Neural progenitor cell (in vitro differentiated cells): Measurements from ENCODE around the gene BPIFB4. TPM values are rescaled to one million over a fixed set of nuclear protein-coding genes. Genes with fewer than 3 reads are reported as not detected.
A peak's percentile ranks its signal among the peaks of the same experiment; 100 is the strongest.

Experiments used
- DNase-seq: peaks from one replicate; pipeline ENCODE4 v3.0.0-alpha.2; 2016; ENCODE audit warnings: low spot score
- H2AFZ ChIP-seq: fragments of 200-600 bp; sonication (generic); replicated peaks from 2 replicates; pipeline ENCODE4 v1.6.1; 2016; ENCODE audit warnings: antibody characterized with exemption
- H3F3A ChIP-seq: fragments of 200-600 bp; sonication (generic); 2 replicates; pipeline ENCODE4 v1.6.1; 2016; ENCODE audit warnings: antibody characterized with exemption, low read depth
- H3K27ac ChIP-seq: fragments of 200-600 bp; sonication (generic); 2 replicates; pipeline ENCODE4 v1.5.1; 2016; ENCODE audit warnings: mild to moderate bottlenecking
- H3K27me3 ChIP-seq: fragments of 200-600 bp; sonication (generic); 2 replicates; pipeline ENCODE4 v1.6.1; 2016; ENCODE audit warnings: mild to moderate bottlenecking, moderate library complexity
- H3K36me3 ChIP-seq: fragments of 200-600 bp; sonication (generic); 2 replicates; pipeline ENCODE4 v1.5.1; 2016
- H3K4me1 ChIP-seq: fragments of 200-600 bp; sonication (generic); 2 replicates; pipeline ENCODE4 v1.6.1; 2016; ENCODE audit warnings: mixed run types
- H3K4me2 ChIP-seq: fragments of 200-600 bp; sonication (generic); 2 replicates; pipeline ENCODE4 v1.6.1; 2016
- H3K4me3 ChIP-seq: fragments of 200-600 bp; sonication (generic); 2 replicates; pipeline ENCODE4 v1.5.1; 2016
- H3K79me2 ChIP-seq: fragments of 200-600 bp; sonication (generic); 2 replicates; pipeline ENCODE4 v1.6.1; 2016; ENCODE audit warnings: low read depth
- H3K9ac ChIP-seq: fragments of 200-600 bp; sonication (generic); 2 replicates; pipeline ENCODE4 v1.6.1; 2016
- H3K9me3 ChIP-seq: fragments of 200-600 bp; sonication (generic); 2 replicates; pipeline ENCODE4 v1.5.1; 2016; ENCODE audit warnings: low read depth
- H4K20me1 ChIP-seq: fragments of 200-600 bp; sonication (generic); 2 replicates; pipeline ENCODE4 v1.6.1; 2016; ENCODE audit warnings: low read depth
- H3K27ac Mint-ChIP-seq: 3 replicates; pipeline ENCODE4 v1.8.0; 2021; ENCODE audit warnings: mixed read lengths
- H3K27me3 Mint-ChIP-seq: 2 replicates; pipeline ENCODE4 v1.8.0; 2022; ENCODE audit warnings: low read depth, mild to moderate bottlenecking, inconsistent platforms, moderate library complexity, mixed read lengths; ENCODE audit not compliant: insufficient read depth
- H3K36me3 Mint-ChIP-seq: 3 replicates; pipeline ENCODE4 v1.8.0; 2021; ENCODE audit warnings: mixed read lengths
- H3K4me1 Mint-ChIP-seq: 3 replicates; pipeline ENCODE4 v1.8.0; 2021; ENCODE audit warnings: mixed read lengths
- H3K4me3 Mint-ChIP-seq: 3 replicates; pipeline ENCODE4 v1.8.0; 2021; ENCODE audit warnings: mild to moderate bottlenecking, moderate library complexity, mixed read lengths
- H3K9me3 Mint-ChIP-seq: 3 replicates; pipeline ENCODE4 v1.8.0; 2020; ENCODE audit warnings: mixed read lengths
- EZH2 ChIP-seq: fragments of 200-600 bp; sonication (generic); IDR thresholded peaks from 2 replicates; pipeline ENCODE4 v1.6.1; 2017; ENCODE audit warnings: antibody characterized with exemption, mild to moderate bottlenecking, moderate library complexity
- EZH2phosphoT487 ChIP-seq: fragments of 200-600 bp; sonication (generic); IDR thresholded peaks from 2 replicates; pipeline ENCODE4 v1.6.1; 2017; ENCODE audit warnings: antibody characterized with exemption
- total RNA-seq: library from RNA; depleted of rRNA; stranded (reverse); fragments of >200 nt; gene quantifications from 2 replicates; pipeline ENCODE4 v1.2.3, GENCODE V29; 2015; ENCODE audit warnings: low replicate concordance
- TF ChIP-seq, protein P1 (sequence below): fragments of 200-600 bp; sonication (generic); IDR thresholded peaks from 2 replicates; pipeline ENCODE4 v1.5.1; 2017; ENCODE audit warnings: antibody characterized with exemption, mild to moderate bottlenecking

The BPIFB4 gene
- total RNA-seq, 1 donor from 2014 or later: not detected

DNA sequence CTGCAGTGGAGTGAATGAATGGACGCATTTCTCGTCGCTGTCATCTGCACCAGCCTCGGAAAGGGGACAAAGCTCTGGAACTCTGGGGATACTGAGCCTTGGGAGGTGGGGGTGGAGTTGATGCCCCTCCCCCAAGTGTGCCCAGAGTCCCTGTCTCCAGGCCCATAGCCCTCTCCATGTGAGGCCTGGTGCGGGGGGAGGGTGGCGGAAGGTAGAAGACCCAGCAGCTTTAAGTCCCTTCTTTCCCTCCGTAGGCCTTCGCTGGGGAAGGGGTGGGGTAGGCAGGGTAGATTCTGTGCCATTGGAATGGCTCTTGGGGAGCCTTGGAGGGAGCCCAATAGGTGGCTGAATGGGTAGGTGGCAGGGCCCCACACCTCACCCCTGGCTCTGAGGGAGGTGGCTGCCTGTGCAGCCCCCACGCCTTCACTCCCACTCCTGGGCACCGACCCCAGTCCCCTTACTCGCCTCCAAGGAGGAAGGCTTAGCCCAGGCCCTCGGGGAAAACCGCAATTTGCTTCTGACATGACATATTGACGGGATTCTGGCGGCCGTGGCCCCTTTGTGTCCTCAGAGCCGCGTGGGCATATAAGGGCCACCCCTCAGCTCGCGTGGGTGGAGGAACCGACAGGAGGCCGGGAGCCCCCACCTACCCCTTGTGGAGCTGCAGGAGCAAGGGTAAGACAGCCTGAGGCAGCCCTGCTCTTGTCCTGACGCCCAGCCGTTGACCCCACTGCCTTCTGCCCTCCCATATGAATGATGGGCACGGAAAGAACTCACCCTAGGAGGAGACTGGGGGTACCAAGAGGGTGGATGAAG, 25.9 kb upstream of the BPIFB4 start, which contains the start of gene BPIFB3:
TSS of gene BPIFB3 (plus strand) at position 613 of the 816 bp plus-strand sequence. CDS start 1,533 bp downstream, outside the sequence.
- Histone ChIP-seq H3K4me1 (peaks cover 4% of the 10 kb centered on the region), H2AFZ (peak within 1 kb of the TSS; percentile 38), H3K4me3 (no peak within 1 kb of the TSS), H3K27me3 (no peaks in the 10 kb centered on the region), H4K20me1 (no peaks in the 10 kb centered on the region), H3F3A (no peaks in the 10 kb centered on the region), H3K9ac (no peak within 1 kb of the TSS), H3K4me2 (no peak within 1 kb of the TSS), H3K9me3 (no peaks in the 10 kb centered on the region), H3K79me2 (no peaks in the 10 kb centered on the region), H3K27ac (no peak within 1 kb of the TSS), H3K36me3 (no peaks in the 10 kb centered on the region)
- peak within 1 kb of the TSS; percentile 28 for H3K4me3 Mint-ChIP-seq
- TF ChIP-seq, protein P1, sequence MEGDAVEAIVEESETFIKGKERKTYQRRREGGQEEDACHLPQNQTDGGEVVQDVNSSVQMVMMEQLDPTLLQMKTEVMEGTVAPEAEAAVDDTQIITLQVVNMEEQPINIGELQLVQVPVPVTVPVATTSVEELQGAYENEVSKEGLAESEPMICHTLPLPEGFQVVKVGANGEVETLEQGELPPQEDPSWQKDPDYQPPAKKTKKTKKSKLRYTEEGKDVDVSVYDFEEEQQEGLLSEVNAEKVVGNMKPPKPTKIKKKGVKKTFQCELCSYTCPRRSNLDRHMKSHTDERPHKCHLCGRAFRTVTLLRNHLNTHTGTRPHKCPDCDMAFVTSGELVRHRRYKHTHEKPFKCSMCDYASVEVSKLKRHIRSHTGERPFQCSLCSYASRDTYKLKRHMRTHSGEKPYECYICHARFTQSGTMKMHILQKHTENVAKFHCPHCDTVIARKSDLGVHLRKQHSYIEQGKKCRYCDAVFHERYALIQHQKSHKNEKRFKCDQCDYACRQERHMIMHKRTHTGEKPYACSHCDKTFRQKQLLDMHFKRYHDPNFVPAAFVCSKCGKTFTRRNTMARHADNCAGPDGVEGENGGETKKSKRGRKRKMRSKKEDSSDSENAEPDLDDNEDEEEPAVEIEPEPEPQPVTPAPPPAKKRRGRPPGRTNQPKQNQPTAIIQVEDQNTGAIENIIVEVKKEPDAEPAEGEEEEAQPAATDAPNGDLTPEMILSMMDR: no peak
- no peak for TF ChIP-seq EZH2
- no peak for TF ChIP-seq EZH2phosphoT487
- peak; percentile 13 for DNase-seq
- H3K4me1 Mint-ChIP-seq: peaks cover 14% of the 10 kb centered on the region
- H3K9me3 Mint-ChIP-seq: no peaks in the 10 kb centered on the region
- H3K36me3 Mint-ChIP-seq: no peaks in the 10 kb centered on the region
- peaks cover 9% of the 10 kb centered on the region for H3K27me3 Mint-ChIP-seq
- H3K27ac Mint-ChIP-seq: no peak within 1 kb of the TSS

DNA sequence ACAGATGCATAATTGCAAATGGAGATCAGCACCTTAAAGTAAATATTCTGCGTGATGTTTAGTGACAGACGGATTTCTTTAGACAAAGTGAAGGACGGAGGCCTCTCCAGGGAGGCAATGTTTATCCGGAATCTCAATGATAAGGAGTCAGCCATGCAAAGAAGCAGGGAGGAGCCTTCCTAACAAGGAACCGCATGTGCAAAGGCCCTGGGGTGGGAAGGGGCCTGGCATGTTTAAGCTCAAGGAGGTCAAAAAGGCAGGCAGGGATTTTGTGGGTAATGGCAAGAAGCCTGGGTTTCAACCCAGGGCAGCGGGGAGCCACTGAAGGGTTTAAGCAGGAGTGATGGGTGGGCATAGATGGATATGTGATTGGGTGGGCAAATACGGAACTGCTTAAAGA, 25.1 kb upstream of the BPIFB4 start:
- H3K27me3 Mint-ChIP-seq: peaks cover 9% of the 10 kb centered on the region
- Histone ChIP-seq H3K9ac (no peak overlapping the region), H3K27ac (no peak overlapping the region), H3K9me3 (no peaks in the 10 kb centered on the region), H3K4me3 (no peak overlapping the region), H3K4me2 (no peak overlapping the region), H3F3A (no peaks in the 10 kb centered on the region), H2AFZ (no peak overlapping the region), H3K27me3 (no peaks in the 10 kb centered on the region), H4K20me1 (no peaks in the 10 kb centered on the region), H3K4me1 (peaks cover 4% of the 10 kb centered on the region), H3K36me3 (no peaks in the 10 kb centered on the region), H3K79me2 (no peaks in the 10 kb centered on the region)
- H3K36me3 Mint-ChIP-seq: no peaks in the 10 kb centered on the region
- peak overlapping the region; percentile 28 for H3K4me3 Mint-ChIP-seq
- no peaks in the 10 kb centered on the region for H3K9me3 Mint-ChIP-seq
- no peak overlapping the region for H3K27ac Mint-ChIP-seq
- DNase-seq: no peak
- peaks cover 14% of the 10 kb centered on the region for H3K4me1 Mint-ChIP-seq
- TF ChIP-seq, protein P1: no peak
- TF ChIP-seq EZH2: no peak
- no peak for TF ChIP-seq EZH2phosphoT487

DNA sequence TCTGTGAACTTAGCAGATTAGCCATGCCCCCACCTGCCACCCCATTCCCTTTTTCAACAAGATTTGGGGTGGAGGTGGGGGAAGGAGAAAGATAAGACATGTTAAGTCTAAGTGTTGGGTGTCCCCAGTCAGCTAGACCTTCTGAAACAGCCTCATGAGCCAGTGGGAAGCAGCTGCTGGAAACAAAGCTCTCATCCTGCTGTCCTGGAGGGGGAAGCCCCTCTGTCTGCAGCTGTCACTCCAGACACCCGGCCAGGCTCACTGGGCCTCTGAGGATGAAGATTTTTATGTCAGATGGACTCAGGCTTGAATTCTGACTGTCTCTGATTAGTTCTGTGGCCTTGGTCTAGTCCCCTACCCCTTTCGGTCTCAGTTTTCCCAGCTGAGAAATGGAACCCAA, 24.7 kb upstream of the BPIFB4 start:
- Histone ChIP-seq H3K27me3 (no peaks in the 10 kb centered on the region), H3F3A (no peaks in the 10 kb centered on the region), H3K27ac (no peak overlapping the region), H3K4me3 (no peak overlapping the region), H3K36me3 (no peaks in the 10 kb centered on the region), H3K9me3 (no peaks in the 10 kb centered on the region), H2AFZ (no peak overlapping the region), H3K79me2 (no peaks in the 10 kb centered on the region), H3K9ac (no peak overlapping the region), H3K4me1 (peaks cover 4% of the 10 kb centered on the region), H3K4me2 (no peak overlapping the region), H4K20me1 (no peaks in the 10 kb centered on the region)
- Mint-ChIP-seq H3K9me3 (no peaks in the 10 kb centered on the region), H3K27me3 (peaks cover 9% of the 10 kb centered on the region), H3K36me3 (no peaks in the 10 kb centered on the region), H3K27ac (no peak overlapping the region), H3K4me3 (no peak overlapping the region), H3K4me1 (peaks cover 14% of the 10 kb centered on the region)
- TF ChIP-seq EZH2 (no peak), EZH2phosphoT487 (no peak)
- TF ChIP-seq, protein P1: no peak
- DNase-seq: no peak
